ENCODE measurements around the gene KCNH4. TPM values are rescaled to one million over a fixed set of nuclear protein-coding genes. Genes with fewer than 3 reads are reported as not detected.
"Not testable (repeated sequence)": the region's sequence is repeated elsewhere in the genome, so short reads cannot be mapped to it uniquely, and the experiment has no call there.

The KCNH4 gene
- total RNA-seq, 2 donors from 2014 or later = 0.33 to 2.5 TPM

DNA sequence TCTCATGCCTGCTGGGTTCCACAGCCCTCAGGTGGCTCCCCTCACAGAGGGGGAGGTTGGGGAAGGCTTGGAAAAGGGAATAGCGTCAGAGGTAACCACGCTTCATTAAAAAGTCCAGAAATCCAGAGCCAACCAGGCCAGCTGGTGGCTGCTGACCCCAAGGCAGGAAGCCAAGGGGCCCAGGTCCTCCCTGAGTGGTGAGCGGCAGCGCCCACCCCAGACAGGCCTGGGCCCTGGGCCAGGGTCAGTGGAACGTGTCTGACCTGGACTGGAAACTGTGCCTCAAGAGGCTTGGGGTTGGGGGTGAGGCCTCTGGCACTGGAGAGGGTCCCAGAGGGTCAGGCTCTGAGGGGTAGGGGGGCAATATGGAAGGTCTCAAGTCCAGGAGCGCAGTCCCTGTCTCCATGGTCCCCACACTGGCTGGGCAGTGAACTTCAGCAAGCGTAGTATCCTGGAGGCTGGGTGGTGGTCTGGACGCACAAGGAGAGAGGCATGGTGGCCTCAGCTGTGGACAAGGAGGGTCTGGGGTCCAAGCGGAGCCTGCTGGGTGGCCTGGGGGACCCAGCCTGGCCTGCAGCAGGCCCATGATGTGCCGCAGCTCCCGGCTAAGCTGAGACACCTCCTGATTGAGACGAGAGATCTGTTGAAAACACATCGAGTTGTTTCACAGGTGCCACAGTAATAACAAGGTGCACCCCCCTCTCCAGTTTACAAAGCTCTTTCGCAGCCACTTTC is 21.0 kb downstream of the KCNH4 start:
- Mint-ChIP-seq H3K4me1 (ENCODE audit: low read depth in 2 of 2) (peaks cover 0 to 8% of the 10 kb centered on the region in 2 donors), H3K9me3 (no peaks in the 10 kb centered on the region), H3K36me3 (no peaks in the 10 kb centered on the region), H3K27me3 (no peaks in the 10 kb centered on the region), H3K27ac (no peak overlapping the region), H3K4me3 (no peak overlapping the region)
- ATAC-seq (no peak), DNase-seq (ENCODE audit: low spot score) (no peak)

DNA sequence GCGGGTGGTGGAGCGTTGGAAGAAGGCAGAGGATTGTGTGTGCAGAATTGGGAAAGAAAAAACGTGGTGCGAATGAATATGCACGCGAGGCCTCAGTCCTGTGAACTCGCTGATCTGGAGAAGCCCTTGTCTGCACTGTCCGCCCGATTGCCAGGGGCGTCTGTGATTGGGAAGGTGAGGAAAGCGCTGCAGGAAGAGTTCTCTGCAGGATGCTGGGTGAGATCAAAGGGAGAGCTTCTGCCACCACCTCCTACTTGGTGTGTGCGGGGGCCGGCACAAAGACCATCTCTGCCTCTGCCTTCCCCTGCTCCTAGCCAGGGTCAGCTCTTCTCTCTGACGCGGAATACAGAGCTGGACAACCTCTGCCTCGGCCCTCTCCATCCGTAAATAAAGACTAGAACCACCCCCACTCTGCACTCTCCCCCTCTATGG is 25.3 kb downstream of the KCNH4 start:
- DNase-seq (ENCODE audit: low spot score) = no peak
- Mint-ChIP-seq H3K27me3 (no peaks in the 10 kb centered on the region), H3K36me3 (peaks cover 6% of the 10 kb centered on the region), H3K4me3 (peak overlapping the region; percentile 94), H3K4me1 (ENCODE audit: low read depth in 2 of 2) (peaks cover 24% of the 10 kb centered on the region in 2 donors), H3K9me3 (no peaks in the 10 kb centered on the region), H3K27ac (peak overlapping the region; percentile 62 to 82)
- ATAC-seq = no peak

DNA sequence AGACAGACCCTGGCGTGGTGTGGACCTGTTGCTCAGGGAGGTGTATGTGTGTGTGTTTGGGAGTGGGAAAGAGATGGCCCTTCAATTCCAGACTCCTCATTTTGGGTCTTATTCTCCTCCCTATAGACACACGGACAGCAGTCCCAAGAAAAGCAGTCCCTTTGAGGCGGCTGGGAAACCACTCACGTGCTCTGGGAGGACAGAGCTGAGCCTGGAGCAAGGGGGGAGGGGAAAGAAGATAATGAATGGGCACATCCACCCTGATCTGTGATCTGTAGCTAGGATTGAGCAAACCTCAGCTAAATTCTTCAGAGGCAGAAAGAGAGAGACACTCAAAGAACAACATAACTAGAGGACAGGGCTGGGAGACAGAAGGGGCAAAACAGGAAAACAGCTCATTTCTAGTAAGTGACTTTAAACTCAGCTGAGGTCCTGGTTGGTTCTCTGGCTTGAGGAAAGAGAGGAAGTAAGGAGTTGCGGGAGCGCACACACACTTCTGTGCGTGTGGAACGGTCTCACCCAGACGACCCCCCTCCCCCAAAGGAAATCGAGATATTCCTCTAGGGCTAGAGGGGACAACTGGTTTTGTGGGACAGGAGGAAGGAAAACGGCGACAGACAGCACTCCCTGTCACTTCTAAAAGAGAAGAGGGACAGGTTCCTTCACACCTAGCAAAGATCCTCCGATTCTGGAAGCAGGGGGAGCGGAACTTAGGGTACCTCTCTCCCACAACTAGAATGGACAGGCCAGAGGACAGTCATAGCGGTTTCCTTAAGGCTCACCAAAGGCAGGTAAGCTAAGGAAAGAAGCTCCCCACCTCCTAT is 26.8 kb downstream of the KCNH4 start:
- H3K4me3 Mint-ChIP-seq = peak overlapping the region; percentile 94
- peaks cover 24% of the 10 kb centered on the region in 2 donors for H3K4me1 Mint-ChIP-seq (ENCODE audit: low read depth in 2 of 2)

DNA sequence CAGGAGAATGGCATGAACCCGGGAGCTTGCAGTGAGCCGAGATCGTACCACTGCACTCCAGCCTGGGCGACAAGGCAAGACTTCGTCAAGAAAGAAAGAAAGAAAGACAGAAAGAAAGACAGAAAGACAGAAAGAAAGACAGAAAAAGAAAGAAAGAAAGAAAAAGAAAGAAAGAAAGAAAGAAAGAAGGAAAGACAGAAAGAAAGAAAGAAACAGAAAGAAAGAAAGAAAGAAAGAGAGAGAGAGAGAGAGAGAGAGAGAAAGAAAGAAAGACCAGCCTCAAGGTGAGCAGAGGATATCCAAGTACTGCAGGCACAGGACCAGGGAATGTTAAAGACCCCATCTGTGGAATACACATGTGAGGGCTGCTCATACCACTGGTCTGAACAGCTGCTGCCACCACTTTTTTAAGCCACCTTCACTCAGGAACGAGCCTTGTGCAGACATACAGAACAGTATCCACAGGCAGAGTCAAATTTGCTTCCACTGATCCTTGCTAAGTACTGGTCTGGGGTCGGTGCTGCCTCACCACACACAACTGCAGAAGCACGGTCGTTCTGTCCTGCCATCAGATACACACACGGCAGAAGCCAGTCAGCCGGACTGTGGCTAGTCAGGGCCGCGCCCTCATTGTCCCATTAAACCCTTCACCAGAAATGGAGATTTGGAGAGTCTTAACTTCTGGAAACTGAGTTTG is 33.9 kb downstream of the KCNH4 start:
- peaks cover 11% of the 10 kb centered on the region for H3K36me3 Mint-ChIP-seq
- no peak overlapping the region for H3K4me3 Mint-ChIP-seq
- no peaks in the 10 kb centered on the region for H3K9me3 Mint-ChIP-seq
- peak overlapping the region in 1 of 2 donors; percentile 15 for H3K27ac Mint-ChIP-seq
- no peaks in the 10 kb centered on the region for H3K27me3 Mint-ChIP-seq
- no peak for DNase-seq (ENCODE audit: low spot score)
- H3K4me1 Mint-ChIP-seq (ENCODE audit: low read depth in 2 of 2) = peaks cover 30 to 39% of the 10 kb centered on the region in 2 donors
- no peak for ATAC-seq

More for the DNA sequence above, 26.8 kb downstream of the KCNH4 start:
- H3K9me3 Mint-ChIP-seq = no peaks in the 10 kb centered on the region
- H3K27me3 Mint-ChIP-seq = no peaks in the 10 kb centered on the region
- DNase-seq (ENCODE audit: low spot score) (no peak), ATAC-seq (no peak)
- peak overlapping the region; percentile 82 to 94 for H3K27ac Mint-ChIP-seq
- peaks cover 6% of the 10 kb centered on the region for H3K36me3 Mint-ChIP-seq

DNA sequence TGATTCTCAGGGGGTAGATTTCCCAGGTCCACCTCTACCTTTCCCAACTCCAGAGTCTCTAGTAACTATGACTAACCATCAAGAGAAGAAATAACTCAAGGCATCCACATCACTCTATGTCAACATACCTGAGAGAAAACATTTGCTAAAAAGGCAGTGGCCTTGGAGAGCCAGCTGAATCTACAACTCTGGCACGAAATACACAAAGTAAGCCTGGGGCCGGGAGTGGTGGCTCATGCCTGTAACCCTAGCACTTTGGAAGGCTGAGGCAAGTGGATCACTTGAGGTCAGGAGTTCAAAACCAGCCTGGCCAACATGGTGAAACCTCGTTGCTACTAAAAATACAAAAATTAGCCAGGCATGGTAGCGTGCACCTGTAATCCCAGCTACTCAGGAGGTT is 37.8 kb downstream of the KCNH4 start:
- H3K27ac Mint-ChIP-seq; DNase-seq (ENCODE audit: low spot score); H3K27me3 Mint-ChIP-seq; ATAC-seq; H3K9me3 Mint-ChIP-seq; H3K4me3 Mint-ChIP-seq: not testable (repeated sequence)
- Mint-ChIP-seq H3K36me3 (peaks cover 11% of the 10 kb centered on the region), H3K4me1 (ENCODE audit: low read depth in 2 of 2) (peaks cover 24 to 31% of the 10 kb centered on the region in 2 donors)

DNA sequence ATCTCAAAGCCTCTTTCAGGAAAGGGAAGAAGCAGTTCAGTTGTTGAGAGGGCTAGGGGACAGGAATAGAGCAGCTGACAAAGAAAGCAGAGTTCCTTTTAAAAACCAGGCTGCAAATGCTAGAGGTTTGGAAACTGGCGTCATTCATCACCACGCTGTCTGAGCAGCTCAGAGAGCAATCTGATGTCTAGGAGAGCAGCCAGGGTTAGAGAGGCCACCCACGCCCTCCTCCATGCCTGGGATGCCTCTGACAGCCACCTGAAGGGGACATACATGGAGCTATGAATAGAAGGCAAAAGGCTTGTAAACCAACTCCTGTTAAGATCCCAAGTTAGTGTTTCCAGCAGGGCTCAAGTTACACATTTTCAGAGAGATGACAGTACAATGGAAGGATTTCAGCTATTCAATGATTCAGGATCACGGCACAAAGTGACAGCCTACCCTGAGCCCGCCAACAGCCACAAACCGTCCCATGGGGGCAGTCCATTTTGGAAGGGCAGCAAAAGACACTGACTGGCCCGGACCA is 38.5 kb downstream of the KCNH4 start:
- H3K27ac Mint-ChIP-seq = no peak overlapping the region
- H3K4me1 Mint-ChIP-seq (ENCODE audit: low read depth in 2 of 2) = peaks cover 21 to 33% of the 10 kb centered on the region in 2 donors
- H3K9me3 Mint-ChIP-seq = no peaks in the 10 kb centered on the region
- H3K4me3 Mint-ChIP-seq = no peak overlapping the region
- H3K36me3 Mint-ChIP-seq = peaks cover 9% of the 10 kb centered on the region
- no peaks in the 10 kb centered on the region for H3K27me3 Mint-ChIP-seq
- no peak for DNase-seq (ENCODE audit: low spot score)
- ATAC-seq = no peak

DNA sequence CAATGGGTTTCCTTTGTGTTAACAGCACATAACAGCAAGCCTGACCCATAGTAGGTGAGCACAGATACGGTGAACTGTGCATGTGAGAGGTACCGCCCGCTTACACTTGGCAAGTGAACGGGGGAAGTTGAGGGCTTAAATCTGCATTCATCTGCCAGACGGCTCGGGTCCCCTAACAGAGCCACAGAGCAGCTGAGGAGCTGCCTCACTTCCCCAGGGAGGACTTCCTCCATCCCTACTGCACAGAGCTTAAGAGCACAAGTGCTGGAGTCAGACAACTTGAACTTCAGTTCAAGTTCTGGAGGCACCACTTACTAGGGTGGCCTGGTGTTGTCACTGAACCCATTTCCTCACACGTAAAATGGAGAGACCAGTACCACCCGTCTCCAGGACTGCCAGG is 39.6 kb downstream of the KCNH4 start:
- peaks cover 11 to 31% of the 10 kb centered on the region in 2 donors for H3K4me1 Mint-ChIP-seq (ENCODE audit: low read depth in 2 of 2)
- no peaks in the 10 kb centered on the region for H3K36me3 Mint-ChIP-seq
- no peaks in the 10 kb centered on the region for H3K9me3 Mint-ChIP-seq
- no peak overlapping the region for H3K27ac Mint-ChIP-seq
- H3K27me3 Mint-ChIP-seq = no peaks in the 10 kb centered on the region
- no peak for DNase-seq (ENCODE audit: low spot score)
- no peak for ATAC-seq
- no peak overlapping the region for H3K4me3 Mint-ChIP-seq

DNA sequence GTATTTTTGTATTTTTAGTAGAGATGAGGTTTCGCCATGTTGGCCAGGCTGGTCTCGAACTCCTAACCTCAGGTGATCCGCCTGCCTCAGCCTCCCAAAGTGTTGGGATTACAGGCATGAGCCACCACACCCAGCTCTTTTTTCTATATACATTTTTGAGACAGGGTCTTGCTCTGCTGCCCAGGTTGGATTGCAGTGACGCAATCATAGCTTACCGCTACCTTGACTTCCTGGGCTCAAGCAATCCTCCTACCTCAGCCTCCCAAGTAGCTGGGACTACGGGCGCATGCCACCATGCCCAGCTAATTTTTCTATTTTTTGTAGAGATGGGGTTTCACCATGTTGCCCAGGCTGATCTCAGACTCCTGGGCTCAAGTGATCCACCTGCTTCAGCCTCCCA is 40.3 kb downstream of the KCNH4 start:
- not testable (repeated sequence) for ATAC-seq; DNase-seq (ENCODE audit: low spot score); H3K27me3 Mint-ChIP-seq; H3K36me3 Mint-ChIP-seq; H3K4me3 Mint-ChIP-seq; H3K9me3 Mint-ChIP-seq; H3K27ac Mint-ChIP-seq
- H3K4me1 Mint-ChIP-seq (ENCODE audit: low read depth in 2 of 2) = peaks cover 16 to 35% of the 10 kb centered on the region in 2 donors

DNA sequence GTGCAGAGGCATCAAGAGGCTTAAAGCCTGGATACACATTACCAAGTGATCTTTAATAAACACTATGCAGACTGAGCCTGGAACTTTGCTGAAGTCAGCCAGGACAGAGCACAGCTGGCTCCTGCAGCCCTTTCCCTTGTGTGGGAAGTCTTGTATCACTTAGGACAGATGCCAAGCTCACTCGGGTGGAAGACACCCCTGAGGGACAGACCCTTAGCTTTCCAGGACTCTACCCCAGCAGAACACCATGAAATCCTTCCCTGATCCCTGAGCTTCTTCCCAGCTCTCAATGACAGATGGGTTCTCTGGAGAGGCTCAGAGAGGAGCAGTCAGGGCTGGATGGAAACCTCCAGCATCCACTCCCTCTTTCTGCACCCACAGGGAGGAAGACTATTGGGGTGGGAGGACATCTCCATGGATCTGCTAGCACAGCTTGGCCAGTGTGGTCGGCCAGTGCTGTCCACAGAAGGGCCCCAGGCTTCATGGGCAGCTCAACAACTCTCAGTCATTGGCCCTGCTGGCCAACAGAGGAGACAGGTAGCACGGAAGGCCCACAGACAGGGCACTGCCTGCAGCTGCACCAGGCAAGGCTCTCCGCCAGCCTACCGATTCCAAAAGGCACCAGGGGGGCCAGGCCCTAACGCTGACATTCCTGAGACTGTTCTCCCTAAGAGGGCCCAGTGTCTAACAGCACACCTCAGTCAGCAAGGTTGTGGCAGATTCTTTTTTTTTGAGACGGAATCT is 42.0 kb downstream of the KCNH4 start:
- Mint-ChIP-seq H3K9me3 (no peaks in the 10 kb centered on the region), H3K4me3 (no peak overlapping the region), H3K27me3 (no peaks in the 10 kb centered on the region), H3K36me3 (peaks cover 4% of the 10 kb centered on the region), H3K4me1 (ENCODE audit: low read depth in 2 of 2) (peaks cover 22 to 36% of the 10 kb centered on the region in 2 donors), H3K27ac (peak overlapping the region in 1 of 2 donors; percentile 35)
- ATAC-seq (peak; percentile 17 to 20), DNase-seq (ENCODE audit: low spot score) (no peak)

DNA sequence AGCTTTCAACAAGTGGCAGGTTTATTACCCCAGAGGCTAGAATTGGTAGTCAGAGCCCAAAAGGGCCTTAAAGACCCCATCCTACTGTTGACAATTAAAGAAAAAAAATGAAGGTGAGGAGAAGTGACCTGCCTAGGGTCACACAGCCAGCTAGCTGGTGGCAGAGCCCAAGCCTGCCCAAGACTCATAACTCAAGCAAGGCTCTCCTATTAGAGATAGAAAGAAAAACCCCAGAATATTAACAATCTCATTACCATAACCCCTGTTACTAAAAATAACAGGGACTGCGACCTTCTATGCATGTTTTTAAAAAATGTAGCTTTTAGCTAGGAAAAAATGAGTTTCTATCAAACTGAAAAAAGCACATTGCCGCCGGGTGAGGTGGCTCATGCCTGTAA is 44.3 kb downstream of the KCNH4 start:
- ATAC-seq (no peak), DNase-seq (ENCODE audit: low spot score) (no peak)
- Mint-ChIP-seq H3K4me1 (ENCODE audit: low read depth in 2 of 2) (peaks cover 26 to 43% of the 10 kb centered on the region in 2 donors), H3K27me3 (no peaks in the 10 kb centered on the region), H3K36me3 (peaks cover 4% of the 10 kb centered on the region), H3K4me3 (no peak overlapping the region), H3K27ac (no peak overlapping the region), H3K9me3 (no peaks in the 10 kb centered on the region)

DNA sequence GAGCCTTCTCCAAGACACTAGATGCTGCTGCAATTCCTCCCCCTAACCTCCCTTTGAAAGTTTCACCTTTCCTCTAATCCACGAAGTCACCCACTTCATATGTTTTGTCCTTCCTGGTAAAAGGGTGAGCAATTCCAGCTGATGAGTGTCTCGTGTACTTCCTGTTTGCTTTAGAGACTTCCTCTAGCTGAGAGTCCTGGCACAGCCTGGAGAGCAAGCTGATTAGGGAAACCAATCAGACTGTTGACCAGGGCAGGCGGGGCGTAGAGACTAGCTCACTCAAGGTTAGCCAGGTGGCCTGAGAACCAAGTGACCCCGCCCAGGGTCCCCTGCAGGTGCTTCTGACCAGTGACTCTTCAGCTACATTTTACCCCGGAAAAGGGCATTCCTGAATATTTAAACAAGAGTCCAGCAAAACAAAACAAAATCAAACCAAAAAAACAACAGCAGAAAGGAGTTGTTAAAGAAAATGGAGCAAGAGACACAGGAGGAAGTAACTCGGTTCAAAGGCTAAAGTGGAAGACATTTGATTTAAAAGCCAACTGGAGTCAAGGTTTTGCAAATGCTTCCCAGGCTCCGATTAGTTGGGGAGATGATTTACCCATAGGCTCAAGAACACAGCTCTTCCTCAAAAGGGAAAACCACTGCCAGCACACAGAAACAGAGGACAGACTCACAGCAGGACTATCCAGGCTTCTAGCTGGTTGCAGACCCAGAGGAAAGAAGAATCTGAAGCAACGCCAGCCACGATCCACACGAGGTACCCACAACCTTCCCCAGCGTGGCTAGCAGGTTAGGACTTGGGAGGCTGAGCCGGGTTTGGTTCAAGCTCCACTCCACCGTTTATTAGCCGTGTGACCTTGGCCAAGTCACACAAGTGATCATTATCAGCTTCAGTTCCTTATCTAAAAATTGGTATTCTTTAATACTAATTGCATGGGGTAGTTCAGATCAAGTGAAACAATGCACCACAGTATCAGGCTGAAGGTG is 45.0 kb downstream of the KCNH4 start:
- H3K36me3 Mint-ChIP-seq = peaks cover 4% of the 10 kb centered on the region

DNA sequence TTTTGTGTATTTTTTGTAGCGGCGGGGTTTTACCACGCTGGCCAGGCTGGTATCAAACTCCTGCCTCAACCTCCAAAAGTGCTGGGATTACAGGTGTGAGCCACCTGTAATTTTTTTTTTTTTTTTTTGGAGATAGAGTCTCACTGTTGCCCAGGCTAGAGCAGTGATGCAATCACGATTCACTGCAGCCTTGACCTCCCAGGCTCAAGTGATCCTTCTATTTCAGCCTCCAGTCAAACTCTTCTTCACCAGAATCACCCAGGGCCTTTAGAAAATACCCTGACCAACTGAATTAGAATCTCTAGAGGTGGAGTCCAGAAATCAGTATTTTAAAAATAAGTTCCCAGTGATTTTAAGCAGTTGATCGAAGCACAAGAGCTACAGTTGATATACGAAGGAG is 45.8 kb downstream of the KCNH4 start:
- no peaks in the 10 kb centered on the region for H3K9me3 Mint-ChIP-seq
- DNase-seq (ENCODE audit: low spot score) (no peak), ATAC-seq (no peak)
- H3K4me3 Mint-ChIP-seq = no peak overlapping the region
- H3K4me1 Mint-ChIP-seq (ENCODE audit: low read depth in 2 of 2) = peaks cover 37 to 44% of the 10 kb centered on the region in 2 donors
- no peak overlapping the region for H3K27ac Mint-ChIP-seq
- no peaks in the 10 kb centered on the region for H3K27me3 Mint-ChIP-seq
- H3K36me3 Mint-ChIP-seq = peaks cover 4% of the 10 kb centered on the region

More for the DNA sequence above, 45.0 kb downstream of the KCNH4 start:
- no peak overlapping the region for H3K4me3 Mint-ChIP-seq
- no peaks in the 10 kb centered on the region for H3K9me3 Mint-ChIP-seq
- H3K4me1 Mint-ChIP-seq (ENCODE audit: low read depth in 2 of 2) = peaks cover 33 to 42% of the 10 kb centered on the region in 2 donors
- no peak for DNase-seq (ENCODE audit: low spot score)
- H3K27ac Mint-ChIP-seq = no peak overlapping the region
- no peaks in the 10 kb centered on the region for H3K27me3 Mint-ChIP-seq
- ATAC-seq = no peak
